Karpas-422 (cell line): ENCODE data around the gene CGB5. TPM values are rescaled to one million over a fixed set of nuclear protein-coding genes. Genes with fewer than 3 reads are reported as not detected.
A peak's percentile ranks its signal among the peaks of the same experiment; 100 is the strongest.
"Not testable (repeated sequence)": the region's sequence is repeated elsewhere in the genome, so short reads cannot be mapped to it uniquely, and the experiment has no call there.

Source experiments
- DNase-seq: peaks from one replicate; pipeline ENCODE4 v3.0.0-alpha.2; 2015
- H2AFZ ChIP-seq: fragments of 200-600 bp; sonication (generic); 2 replicates; pipeline ENCODE4 v1.6.1; 2014; ENCODE audit warnings: antibody characterized with exemption, low read length, mixed read lengths
- H3K27ac ChIP-seq: fragments of 200-600 bp; sonication (generic); 2 replicates; pipeline ENCODE4 v1.5.1; 2014; ENCODE audit warnings: mild to moderate bottlenecking, low read length, moderate library complexity
- H3K27me3 ChIP-seq: fragments of 200-600 bp; sonication (generic); 2 replicates; pipeline ENCODE4 v1.6.1; 2014; ENCODE audit warnings: low read length, mixed read lengths
- H3K36me3 ChIP-seq: fragments of 200-600 bp; sonication (generic); 2 replicates; pipeline ENCODE4 v1.6.1; 2014; ENCODE audit warnings: low read length, mixed read lengths; ENCODE audit not compliant: insufficient read depth
- H3K4me1 ChIP-seq: fragments of 200-600 bp; sonication (generic); 2 replicates; pipeline ENCODE4 v1.6.1; 2014; ENCODE audit warnings: mild to moderate bottlenecking, low read length, mixed read lengths
- H3K4me2 ChIP-seq: fragments of 200-600 bp; sonication (generic); 2 replicates; pipeline ENCODE4 v1.6.1; 2014; ENCODE audit warnings: low read length, low read depth, mild to moderate bottlenecking; ENCODE audit not compliant: poor library complexity, severe bottlenecking
- H3K4me3 ChIP-seq: fragments of 200-600 bp; sonication (generic); 2 replicates; pipeline ENCODE4 v1.5.1; 2014; ENCODE audit warnings: mild to moderate bottlenecking, antibody characterized with exemption, low read length, mixed read lengths
- H3K79me2 ChIP-seq: fragments of 200-600 bp; sonication (generic); 2 replicates; pipeline ENCODE4 v1.6.1; 2014; ENCODE audit warnings: mild to moderate bottlenecking, low read length, mixed read lengths
- H3K9ac ChIP-seq: fragments of 200-600 bp; sonication (generic); 2 replicates; pipeline ENCODE4 v1.6.0; 2014; ENCODE audit warnings: low read length
- H3K9me2 ChIP-seq: fragments of 200-600 bp; sonication (generic), shearing (Covaris generic); replicated peaks from 2 replicates; pipeline ENCODE4 v1.6.0; 2014; ENCODE audit warnings: mild to moderate bottlenecking, low read length, moderate library complexity; ENCODE audit not compliant: insufficient read depth
- H3K9me3 ChIP-seq: fragments of 300-700, 200-600 bp; sonication (generic); 2 replicates; pipeline ENCODE4 v1.6.1; 2014; ENCODE audit warnings: low read length, mixed read lengths
- H4K20me1 ChIP-seq: fragments of 200-600 bp; sonication (generic); 2 replicates; pipeline ENCODE4 v1.6.1; 2014; ENCODE audit warnings: mild to moderate bottlenecking, antibody characterized with exemption, low read length, low read depth; ENCODE audit not compliant: insufficient read depth
- total RNA-seq: library from RNA; depleted of rRNA; stranded (reverse); fragments of >200 nt; shearing (Covaris generic); gene quantifications from 2 replicates; pipeline ENCODE4 v1.2.3, GENCODE V29; 2014; ENCODE audit warnings: low replicate concordance

The CGB5 gene
- total RNA-seq, 1 experiment from 2014 or later = not detected

- H3K36me3 ChIP-seq, H3K4me3 ChIP-seq, H3K9me3 ChIP-seq, H3K27ac ChIP-seq, H3K79me2 ChIP-seq, H3K4me2 ChIP-seq, H3K9me2 ChIP-seq, H3K9ac ChIP-seq, H3K27me3 ChIP-seq, H2AFZ ChIP-seq, H4K20me1 ChIP-seq, DNase-seq, H3K4me1 ChIP-seq: not testable (repeated sequence)
Observed at GRCh38 chr19:49039736-49040135, 3.9 kb upstream of the CGB5 start.

GRCh38 chr19:49042177-49042576 lies 1.5 kb upstream of the CGB5 start:
- Histone ChIP-seq H3K9me3 (no peaks in the 10 kb centered on the region), H3K79me2 (no peaks in the 10 kb centered on the region), H3K4me1 (no peaks in the 10 kb centered on the region), H3K4me2 (no peak overlapping the region), H3K9ac (no peak overlapping the region), H3K27ac (no peak overlapping the region), H4K20me1 (no peaks in the 10 kb centered on the region), H3K27me3 (no peaks in the 10 kb centered on the region), H3K36me3 (no peaks in the 10 kb centered on the region), H2AFZ (no peak overlapping the region), H3K4me3 (no peak overlapping the region), H3K9me2 (no peaks in the 10 kb centered on the region)
- no peak for DNase-seq

GRCh38 chr19:49042666-49043065 lies 982 bp upstream of the CGB5 start:
- not testable (repeated sequence) for H4K20me1 ChIP-seq, H3K79me2 ChIP-seq, H3K9me3 ChIP-seq, H3K27ac ChIP-seq, H3K4me1 ChIP-seq, H3K27me3 ChIP-seq, H3K4me3 ChIP-seq, H2AFZ ChIP-seq, H3K9ac ChIP-seq, DNase-seq, H3K4me2 ChIP-seq, H3K9me2 ChIP-seq, H3K36me3 ChIP-seq

GRCh38 chr19:49049011-49049410 lies 5.4 kb downstream of the CGB5 start, which contains the start of gene CGB8:
TSS of gene CGB8 (minus strand) at chr19:49049111. CDS start at chr19:49048739, 372 bp downstream.
- not testable (repeated sequence) for H3K4me2 ChIP-seq, H3K9me2 ChIP-seq, H3K9ac ChIP-seq, H4K20me1 ChIP-seq, H3K9me3 ChIP-seq, H3K79me2 ChIP-seq, H3K27ac ChIP-seq, DNase-seq, H3K27me3 ChIP-seq, H3K4me3 ChIP-seq, H3K4me1 ChIP-seq, H3K36me3 ChIP-seq, H2AFZ ChIP-seq

- not testable (repeated sequence) for H3K9me2 ChIP-seq
Observed at GRCh38 chr19:49049834-49050233, 6.2 kb downstream of the CGB5 start.

GRCh38 chr19:49050376-49051033 lies 6.9 kb downstream of the CGB5 start:
- H3K4me2 ChIP-seq, H3K9me2 ChIP-seq, H3K9ac ChIP-seq: not testable (repeated sequence)

More at GRCh38 chr19:49049834-49050233, 6.2 kb downstream of the CGB5 start:
- not testable (repeated sequence) for DNase-seq, H3K9ac ChIP-seq, H3K4me3 ChIP-seq, H3K4me1 ChIP-seq, H3K4me2 ChIP-seq, H3K9me3 ChIP-seq, H4K20me1 ChIP-seq, H3K36me3 ChIP-seq, H3K27ac ChIP-seq, H3K27me3 ChIP-seq, H2AFZ ChIP-seq, H3K79me2 ChIP-seq

GRCh38 chr19:49056101-49056901 lies 12.7 kb downstream of the CGB5 start:
- Histone ChIP-seq H3K9me2 (no peaks in the 10 kb centered on the region), H3K9me3 (no peaks in the 10 kb centered on the region), H3K4me2 (no peak overlapping the region), H3K9ac (no peak overlapping the region), H4K20me1 (no peaks in the 10 kb centered on the region), H3K79me2 (no peaks in the 10 kb centered on the region), H3K4me1 (no peaks in the 10 kb centered on the region), H3K4me3 (no peak overlapping the region), H3K36me3 (no peaks in the 10 kb centered on the region), H3K27me3 (no peaks in the 10 kb centered on the region), H2AFZ (peak overlapping the region; percentile 43; the same call in 1 of the 2 replicates), H3K27ac (no peak overlapping the region)
- DNase-seq = peak; percentile 46

More at GRCh38 chr19:49050376-49051033, 6.9 kb downstream of the CGB5 start:
- not testable (repeated sequence) for H3K4me1 ChIP-seq, H3K4me3 ChIP-seq, H4K20me1 ChIP-seq, H3K9me3 ChIP-seq, DNase-seq, H3K79me2 ChIP-seq, H3K27me3 ChIP-seq, H3K27ac ChIP-seq, H3K36me3 ChIP-seq, H2AFZ ChIP-seq

- not testable (repeated sequence) for DNase-seq, H4K20me1 ChIP-seq, H3K27ac ChIP-seq, H2AFZ ChIP-seq, H3K9ac ChIP-seq, H3K4me3 ChIP-seq, H3K4me1 ChIP-seq, H3K9me2 ChIP-seq, H3K4me2 ChIP-seq, H3K79me2 ChIP-seq, H3K36me3 ChIP-seq, H3K9me3 ChIP-seq, H3K27me3 ChIP-seq
Observed at GRCh38 chr19:49056902-49057596, 13.4 kb downstream of the CGB5 start.
